ENCODE measurements around the gene MMP15.
"Not testable (repeated sequence)": the region's sequence is repeated elsewhere in the genome, so short reads cannot be mapped to it uniquely, and the experiment has no call there.

MMP15 gene

DNA sequence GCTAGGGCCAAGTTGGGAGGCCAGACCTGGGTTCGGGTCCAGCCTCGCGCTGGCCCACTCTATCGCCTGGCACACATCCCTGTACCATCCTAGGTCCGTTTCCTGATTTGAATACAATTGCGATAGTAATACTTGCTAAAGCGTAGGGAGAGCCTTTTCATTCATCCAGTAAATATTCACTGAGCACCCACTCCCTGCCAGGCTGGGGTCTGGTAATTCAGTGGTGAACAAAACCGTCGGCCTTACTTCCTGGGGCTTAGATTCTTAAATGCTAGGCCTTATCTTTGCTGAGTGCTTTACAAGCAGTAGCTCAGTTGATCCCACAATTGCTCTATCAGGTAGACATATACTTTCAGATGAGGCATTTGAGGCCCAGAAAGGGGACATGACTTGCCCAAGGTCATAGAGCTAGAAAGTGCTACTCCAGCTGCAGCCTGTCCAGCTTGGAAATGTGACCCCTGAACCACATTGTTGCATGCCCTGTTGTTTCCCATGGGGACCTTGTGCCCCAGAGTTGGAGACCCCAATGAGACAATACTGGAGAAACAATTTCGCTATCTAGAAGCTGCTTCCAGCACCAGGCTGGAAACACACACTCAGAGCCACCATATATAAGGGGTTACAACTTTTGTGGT is 23.7 kb upstream of the MMP15 start:
- Histone ChIP-seq H3K4me3 (replicated peaks; ENCODE audit: low read depth, low read length) (peak overlapping the region; percentile 97), H3K36me3 (ENCODE audit: control insufficient read depth, insufficient read depth, low read length) (peaks cover 10% of the 10 kb centered on the region), H3K27me3 (replicated peaks; ENCODE audit: control insufficient read depth, insufficient read depth, low read length) (no peaks in the 10 kb centered on the region)
- TF ChIP-seq, protein P1, sequence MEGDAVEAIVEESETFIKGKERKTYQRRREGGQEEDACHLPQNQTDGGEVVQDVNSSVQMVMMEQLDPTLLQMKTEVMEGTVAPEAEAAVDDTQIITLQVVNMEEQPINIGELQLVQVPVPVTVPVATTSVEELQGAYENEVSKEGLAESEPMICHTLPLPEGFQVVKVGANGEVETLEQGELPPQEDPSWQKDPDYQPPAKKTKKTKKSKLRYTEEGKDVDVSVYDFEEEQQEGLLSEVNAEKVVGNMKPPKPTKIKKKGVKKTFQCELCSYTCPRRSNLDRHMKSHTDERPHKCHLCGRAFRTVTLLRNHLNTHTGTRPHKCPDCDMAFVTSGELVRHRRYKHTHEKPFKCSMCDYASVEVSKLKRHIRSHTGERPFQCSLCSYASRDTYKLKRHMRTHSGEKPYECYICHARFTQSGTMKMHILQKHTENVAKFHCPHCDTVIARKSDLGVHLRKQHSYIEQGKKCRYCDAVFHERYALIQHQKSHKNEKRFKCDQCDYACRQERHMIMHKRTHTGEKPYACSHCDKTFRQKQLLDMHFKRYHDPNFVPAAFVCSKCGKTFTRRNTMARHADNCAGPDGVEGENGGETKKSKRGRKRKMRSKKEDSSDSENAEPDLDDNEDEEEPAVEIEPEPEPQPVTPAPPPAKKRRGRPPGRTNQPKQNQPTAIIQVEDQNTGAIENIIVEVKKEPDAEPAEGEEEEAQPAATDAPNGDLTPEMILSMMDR (IDR thresholded peaks at IDR 0.05; ENCODE audit: insufficient read depth, low read length, poor library complexity, severe bottlenecking) = no peak
- DNase-seq (ENCODE audit: extremely low read depth, insufficient read length) = no peak

DNA sequence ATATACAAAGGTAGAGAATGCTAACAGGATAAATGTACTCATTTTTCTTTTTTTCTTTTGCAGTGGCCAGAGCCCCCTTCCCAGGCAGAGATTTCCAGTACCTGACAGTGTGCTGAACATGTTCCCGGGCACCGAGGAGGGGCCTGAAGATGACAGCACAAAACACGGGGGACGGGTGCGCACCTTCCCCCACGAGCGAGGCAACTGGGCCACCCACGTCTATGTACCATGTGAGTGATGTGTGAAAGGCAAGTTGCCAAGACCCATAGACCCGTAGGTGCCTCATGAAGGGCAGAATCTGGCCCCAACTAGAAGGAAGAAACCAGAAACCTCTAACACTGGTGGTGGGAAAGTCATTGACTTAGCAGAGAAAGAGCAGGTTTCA is 23.1 kb upstream of the MMP15 start:
- TF ChIP-seq, protein P1 (IDR thresholded peaks at IDR 0.05; ENCODE audit: insufficient read depth, low read length, poor library complexity, severe bottlenecking) = no peak
- no peak for DNase-seq (ENCODE audit: extremely low read depth, insufficient read length)
- Histone ChIP-seq H3K36me3 (ENCODE audit: control insufficient read depth, insufficient read depth, low read length) (peaks cover 5% of the 10 kb centered on the region), H3K4me3 (replicated peaks; ENCODE audit: low read depth, low read length) (peak overlapping the region; percentile 97), H3K27me3 (replicated peaks; ENCODE audit: control insufficient read depth, insufficient read depth, low read length) (no peaks in the 10 kb centered on the region)

DNA sequence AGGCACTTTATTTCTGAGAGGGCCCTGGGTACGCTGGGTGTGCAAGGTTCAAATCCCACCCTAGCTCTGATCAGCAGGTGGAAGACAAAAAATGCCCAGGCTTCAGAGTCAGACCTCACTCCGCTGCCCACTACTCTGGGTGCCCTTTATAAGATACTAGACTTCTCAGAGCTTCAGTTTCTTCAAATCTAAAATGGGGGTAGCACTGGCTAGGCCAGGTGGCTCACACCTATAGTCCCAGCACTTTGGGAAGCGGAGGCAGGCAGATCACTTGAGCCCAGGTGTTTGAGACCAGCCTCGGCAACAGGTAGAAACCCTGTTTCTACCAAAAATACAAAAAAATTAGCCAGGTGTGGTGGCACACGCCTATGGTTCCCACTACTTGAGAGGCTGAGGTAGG is 22.6 kb upstream of the MMP15 start:
- Histone ChIP-seq H3K27me3 (replicated peaks; ENCODE audit: control insufficient read depth, insufficient read depth, low read length) (no peaks in the 10 kb centered on the region), H3K4me3 (replicated peaks; ENCODE audit: low read depth, low read length) (no peak overlapping the region), H3K36me3 (ENCODE audit: control insufficient read depth, insufficient read depth, low read length) (peaks cover 2% of the 10 kb centered on the region)
- TF ChIP-seq, protein P1 (IDR thresholded peaks at IDR 0.05; ENCODE audit: insufficient read depth, low read length, poor library complexity, severe bottlenecking) = no peak
- DNase-seq (ENCODE audit: extremely low read depth, insufficient read length) = no peak

DNA sequence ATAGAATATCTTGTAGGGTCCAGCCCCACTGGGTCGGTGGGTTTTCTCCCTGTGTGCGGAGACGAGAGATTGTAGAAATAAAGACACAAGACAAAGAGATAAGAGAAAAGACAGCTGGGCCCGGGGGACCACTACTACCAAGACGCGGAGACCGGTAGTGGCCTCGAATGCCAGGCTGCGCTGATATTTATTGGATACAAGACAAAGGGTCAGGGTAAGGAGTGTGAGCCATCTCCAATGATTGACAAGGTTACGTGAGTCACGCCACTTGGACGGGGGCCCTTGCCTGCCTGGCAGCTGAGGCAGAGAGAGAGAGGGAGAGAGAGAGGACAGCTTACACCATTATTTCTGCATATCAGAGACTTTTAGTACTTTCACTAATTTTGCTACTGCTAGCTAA is 20.8 kb upstream of the MMP15 start:
- H3K4me3 ChIP-seq (replicated peaks; ENCODE audit: low read depth, low read length); DNase-seq (ENCODE audit: extremely low read depth, insufficient read length); H3K27me3 ChIP-seq (replicated peaks; ENCODE audit: control insufficient read depth, insufficient read depth, low read length); H3K36me3 ChIP-seq (ENCODE audit: control insufficient read depth, insufficient read depth, low read length): not testable (repeated sequence)

DNA sequence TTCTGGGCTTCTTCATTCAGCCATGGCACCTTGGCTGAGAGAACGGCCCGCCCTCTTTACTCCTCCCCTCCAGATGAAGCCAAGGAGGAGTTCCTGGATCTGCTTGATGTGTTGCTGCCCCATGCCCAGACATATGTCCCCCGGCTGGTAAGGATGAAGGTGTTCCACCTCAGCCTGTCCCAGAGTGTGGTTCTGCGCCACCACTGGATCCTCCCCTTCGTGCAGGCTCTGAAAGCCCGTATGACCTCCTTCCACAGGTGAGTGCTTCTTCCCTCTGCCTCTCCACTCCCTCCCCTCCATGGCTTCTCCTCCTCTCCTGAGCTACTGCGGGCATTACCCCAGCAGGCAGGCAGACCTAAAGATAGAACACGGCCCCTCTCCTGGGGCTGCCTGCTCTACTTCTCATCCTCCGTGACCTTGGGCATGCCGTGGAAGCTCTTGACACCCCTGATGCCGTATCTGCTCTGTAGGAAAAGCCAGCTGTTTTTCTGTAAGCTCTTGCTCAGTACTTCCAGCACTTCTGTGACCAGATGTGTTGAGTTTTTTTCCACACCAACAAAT is 15.6 kb upstream of the MMP15 start:
- DNase-seq (ENCODE audit: extremely low read depth, insufficient read length) = no peak
- TF ChIP-seq, protein P1 (IDR thresholded peaks at IDR 0.05; ENCODE audit: insufficient read depth, low read length, poor library complexity, severe bottlenecking) = no peak
- H3K36me3 ChIP-seq (ENCODE audit: control insufficient read depth, insufficient read depth, low read length) = peaks cover 22% of the 10 kb centered on the region
- no peak overlapping the region for H3K4me3 ChIP-seq (replicated peaks; ENCODE audit: low read depth, low read length)
- H3K27me3 ChIP-seq (replicated peaks; ENCODE audit: control insufficient read depth, insufficient read depth, low read length) = no peaks in the 10 kb centered on the region

DNA sequence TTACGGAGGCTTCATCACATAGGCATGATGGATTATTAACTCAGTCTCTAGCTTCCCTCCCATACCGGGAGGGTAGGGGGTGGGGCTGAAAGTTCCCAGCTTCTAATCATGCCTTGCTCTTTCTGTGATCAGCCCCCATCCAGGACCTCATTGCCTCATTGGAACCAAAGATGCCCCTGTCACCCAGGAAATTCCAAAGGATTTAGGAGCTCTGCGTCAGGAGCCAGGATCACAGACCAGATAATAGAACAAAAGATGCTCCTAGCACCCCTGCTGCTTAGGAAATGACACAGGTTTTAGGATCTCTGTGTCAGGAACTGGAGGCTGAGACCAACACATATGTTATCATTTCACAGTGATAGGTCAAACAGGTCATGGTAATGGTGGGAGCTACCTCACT is 14.7 kb upstream of the MMP15 start:
- Histone ChIP-seq H3K27me3 (replicated peaks; ENCODE audit: control insufficient read depth, insufficient read depth, low read length) (no peaks in the 10 kb centered on the region), H3K36me3 (ENCODE audit: control insufficient read depth, insufficient read depth, low read length) (peaks cover 22% of the 10 kb centered on the region), H3K4me3 (replicated peaks; ENCODE audit: low read depth, low read length) (no peak overlapping the region)
- TF ChIP-seq, protein P1 (IDR thresholded peaks at IDR 0.05; ENCODE audit: insufficient read depth, low read length, poor library complexity, severe bottlenecking) = no peak
- DNase-seq (ENCODE audit: extremely low read depth, insufficient read length) = no peak
